Measurements from ENCODE around the gene CCDC185.

Gene CCDC185

GRCh38 chr1:223437151-223437550 lies 43.9 kb downstream of the CCDC185 start:
- DNase-seq, result no peak

DNA sequence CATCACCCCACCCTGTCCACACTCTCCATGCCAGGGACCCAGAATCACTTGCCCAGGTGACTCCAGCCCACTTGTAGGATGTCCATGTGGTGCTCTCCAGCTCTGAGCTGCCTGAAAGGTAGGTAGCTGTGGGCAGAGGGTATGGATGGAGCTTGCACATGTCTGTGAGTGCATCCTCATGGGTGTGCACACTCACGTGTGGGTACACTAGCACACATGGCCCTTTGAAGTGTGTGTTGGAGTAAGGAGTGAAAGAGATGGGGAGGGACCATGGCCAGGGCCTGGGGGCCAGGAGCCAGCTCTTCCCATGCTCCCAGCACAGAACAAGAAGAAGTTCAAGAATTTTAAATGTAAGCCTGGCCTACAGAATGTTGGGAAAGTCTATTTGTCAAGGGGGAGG lies 50.2 kb downstream of the CCDC185 start:
- DNase-seq, result no peak

DNA sequence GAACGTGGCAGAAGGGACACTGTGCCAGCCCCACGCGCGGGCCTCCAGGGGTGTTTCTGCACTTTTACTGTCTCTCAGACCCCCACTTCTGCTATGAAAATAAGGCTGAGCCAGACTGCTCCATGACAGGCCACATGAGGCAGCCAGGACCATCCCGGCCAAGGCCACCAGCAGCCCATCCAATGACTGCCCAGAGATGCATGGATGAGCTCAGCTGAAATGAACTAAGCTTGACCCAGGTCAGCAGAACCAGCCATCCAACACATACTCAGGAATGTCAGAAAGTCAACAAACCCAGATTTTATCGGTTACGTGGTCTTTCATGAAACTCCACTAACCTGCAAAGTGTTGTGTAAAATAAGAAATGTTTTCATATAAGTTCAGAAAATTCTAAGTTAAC lies 51.2 kb downstream of the CCDC185 start:
- DNase-seq, result no peak
